ENCODE measurements around the gene SRSF8. TPM values are rescaled to one million over a fixed set of nuclear protein-coding genes. Genes with fewer than 3 reads are reported as not detected.
"Not testable (repeated sequence)": the region's sequence is repeated elsewhere in the genome, so short reads cannot be mapped to it uniquely, and the experiment has no call there.

SRSF8 gene
- total RNA-seq, 3 donors from 2014 or later = 51.7 to 63.4 (median 56.1) TPM

DNA sequence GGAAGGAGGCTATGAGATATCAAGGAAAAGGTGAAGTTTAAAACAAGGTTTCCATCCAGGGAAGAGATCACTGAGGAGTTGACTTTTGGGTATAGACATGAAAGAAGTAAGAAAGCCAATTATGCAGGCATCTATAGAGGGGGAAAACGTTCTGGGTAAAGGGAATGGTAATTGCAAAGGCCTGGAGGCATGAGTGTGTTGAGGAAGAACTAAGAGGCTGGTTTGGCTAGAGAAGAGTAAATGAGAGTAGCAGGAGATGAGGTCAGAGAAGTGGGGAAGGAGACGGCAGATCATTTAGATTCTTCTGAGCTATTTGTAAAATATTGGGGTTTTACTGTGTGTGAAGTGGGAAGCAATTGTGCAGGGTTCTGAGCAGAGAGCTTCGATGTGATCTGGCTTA is 30.5 kb downstream of the SRSF8 start:
- no peaks in the 10 kb centered on the region for H3K27me3 Mint-ChIP-seq (ENCODE audit: low read depth)
- ATAC-seq (no peak), DNase-seq (no peak)
- H3K36me3 Mint-ChIP-seq (ENCODE audit: insufficient read depth) = peaks cover 11% of the 10 kb centered on the region
- peaks cover 58% of the 10 kb centered on the region for H3K4me1 Mint-ChIP-seq (ENCODE audit: low read depth)
- no peak overlapping the region for H3K4me3 Mint-ChIP-seq
- H3K9me3 Mint-ChIP-seq = no peaks in the 10 kb centered on the region

DNA sequence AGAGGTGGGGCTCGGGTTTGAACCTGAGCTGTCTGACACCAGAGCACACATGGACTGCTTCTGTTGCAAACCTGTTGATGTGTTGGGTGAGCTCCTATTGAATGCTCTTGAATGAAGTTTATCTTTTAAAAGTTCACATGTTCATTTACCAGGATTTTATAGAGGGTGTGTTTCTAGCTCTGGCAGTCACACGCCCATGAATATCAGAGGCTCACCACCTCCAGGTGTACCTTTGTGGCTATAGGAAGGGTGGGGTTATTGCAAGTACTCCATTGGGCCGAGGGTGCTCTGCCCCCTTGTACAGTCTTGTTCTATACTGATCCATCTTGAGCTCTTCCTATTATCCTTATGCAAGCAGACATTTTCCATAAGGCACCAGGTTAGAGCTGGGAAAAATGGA is 32.1 kb downstream of the SRSF8 start:
- ATAC-seq = no peak
- H3K27me3 Mint-ChIP-seq (ENCODE audit: low read depth) = no peaks in the 10 kb centered on the region

DNA sequence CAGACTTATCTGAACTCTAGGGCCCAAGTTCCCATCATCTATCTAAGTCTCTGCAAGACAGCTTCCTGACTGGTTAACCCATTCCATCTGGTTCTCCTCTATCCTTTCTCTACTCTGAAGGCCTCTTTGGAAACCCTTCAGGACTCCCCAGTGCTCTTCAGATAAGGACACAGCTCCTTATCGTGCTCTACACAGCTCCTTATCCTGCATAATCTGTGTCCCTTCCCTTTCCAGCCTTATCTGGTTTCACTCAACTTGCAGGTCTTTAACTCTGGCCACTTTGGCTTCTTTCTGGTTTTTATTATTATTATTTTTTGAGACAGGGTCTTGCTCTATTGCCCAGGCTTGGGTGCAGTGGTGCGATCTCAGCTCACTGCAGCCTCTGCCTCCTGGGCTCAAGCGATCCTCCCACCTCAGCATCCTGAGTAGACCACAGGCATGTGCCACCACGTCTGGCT is 33.5 kb downstream of the SRSF8 start:
- H3K9me3 Mint-ChIP-seq = no peaks in the 10 kb centered on the region
- peaks cover 14% of the 10 kb centered on the region for H3K36me3 Mint-ChIP-seq (ENCODE audit: insufficient read depth)
- no peak overlapping the region for H3K4me3 Mint-ChIP-seq
- no peaks in the 10 kb centered on the region for H3K27me3 Mint-ChIP-seq (ENCODE audit: low read depth)
- H3K4me1 Mint-ChIP-seq (ENCODE audit: low read depth) = peaks cover 34% of the 10 kb centered on the region
- no peak for ATAC-seq
- no peak for DNase-seq

More for the DNA sequence above, 32.1 kb downstream of the SRSF8 start:
- no peak for DNase-seq
- Mint-ChIP-seq H3K9me3 (no peaks in the 10 kb centered on the region), H3K4me3 (no peak overlapping the region), H3K36me3 (ENCODE audit: insufficient read depth) (peaks cover 14% of the 10 kb centered on the region), H3K4me1 (ENCODE audit: low read depth) (peaks cover 45% of the 10 kb centered on the region)

DNA sequence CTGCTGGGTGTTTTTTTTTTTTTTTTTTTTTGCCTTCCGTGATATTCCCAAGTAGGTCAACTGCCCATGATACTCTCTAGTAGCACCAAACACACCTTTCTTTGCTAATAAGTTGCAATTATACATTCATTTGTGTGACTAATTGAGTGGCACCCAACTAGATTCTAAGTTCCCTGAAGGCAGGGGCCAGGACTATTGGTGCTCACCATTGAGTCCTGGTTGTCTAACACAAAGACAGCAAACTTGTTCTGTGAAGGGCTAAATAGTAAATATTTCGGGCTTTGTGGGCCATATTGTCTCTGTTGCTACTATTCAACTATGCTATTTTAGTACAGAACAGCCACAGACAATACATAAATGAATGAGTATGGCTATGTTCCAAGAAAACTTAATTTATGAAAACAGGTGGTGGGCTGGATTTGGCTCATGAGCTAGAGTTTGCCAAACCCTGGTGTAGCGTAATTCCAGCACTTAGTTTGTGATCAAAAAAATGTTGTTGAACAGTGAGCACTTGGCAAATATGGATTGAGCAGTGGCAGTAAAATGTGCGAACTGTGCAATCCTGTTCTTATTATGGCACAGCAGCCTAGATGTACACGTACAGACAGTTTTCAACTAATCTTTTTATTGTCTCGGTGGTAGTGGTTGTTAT is 34.3 kb downstream of the SRSF8 start:
- Mint-ChIP-seq H3K9me3 (no peaks in the 10 kb centered on the region), H3K4me3 (no peak overlapping the region), H3K27me3 (ENCODE audit: low read depth) (no peaks in the 10 kb centered on the region), H3K36me3 (ENCODE audit: insufficient read depth) (peaks cover 10% of the 10 kb centered on the region), H3K4me1 (ENCODE audit: low read depth) (peaks cover 27% of the 10 kb centered on the region)
- ATAC-seq (no peak), DNase-seq (no peak)

DNA sequence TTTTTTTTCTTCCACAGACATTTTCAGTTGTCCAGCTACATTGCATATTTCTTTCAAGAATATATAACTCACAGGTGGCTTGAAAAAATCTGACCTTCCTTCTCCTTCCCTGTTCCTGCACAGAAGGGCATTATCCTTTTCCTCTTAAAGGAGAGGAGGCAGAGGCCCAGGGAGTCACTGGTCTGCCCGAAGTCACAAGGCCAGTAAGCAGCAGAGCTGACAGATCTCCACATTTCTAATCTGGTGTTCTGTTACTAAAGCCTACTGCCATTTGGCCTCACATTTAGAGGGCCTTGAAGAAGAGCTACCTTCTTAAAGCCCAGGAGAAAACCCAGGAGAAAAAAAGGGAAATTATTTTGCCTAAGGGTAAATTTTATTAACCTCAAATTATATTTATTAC is 35.2 kb downstream of the SRSF8 start:
- H3K9me3 Mint-ChIP-seq = no peaks in the 10 kb centered on the region
- H3K27me3 Mint-ChIP-seq (ENCODE audit: low read depth) = no peaks in the 10 kb centered on the region
- H3K36me3 Mint-ChIP-seq (ENCODE audit: insufficient read depth) = peaks cover 10% of the 10 kb centered on the region
- H3K4me1 Mint-ChIP-seq (ENCODE audit: low read depth) = peaks cover 19% of the 10 kb centered on the region
- no peak overlapping the region for H3K4me3 Mint-ChIP-seq
- DNase-seq (no peak), ATAC-seq (no peak)

DNA sequence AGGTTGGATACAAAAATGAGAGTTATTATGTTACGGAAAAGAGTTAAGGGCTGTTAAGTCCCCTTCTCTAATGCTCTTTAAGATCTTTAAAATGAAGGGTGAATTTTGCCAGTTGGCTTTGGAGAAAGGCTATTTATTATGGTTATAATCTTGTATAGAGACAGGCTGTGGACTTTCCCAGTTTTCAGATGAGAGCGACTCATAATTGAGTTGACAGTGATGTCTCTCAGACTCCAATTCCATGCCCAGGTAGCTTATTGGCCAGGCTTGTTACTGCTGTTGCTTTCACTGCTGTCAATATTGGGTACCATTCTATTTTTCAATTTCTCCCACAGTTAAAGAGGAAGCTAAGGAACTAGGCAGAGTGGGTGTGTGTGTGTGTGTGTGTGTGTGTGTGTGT is 36.0 kb downstream of the SRSF8 start:
- Mint-ChIP-seq H3K36me3 (ENCODE audit: insufficient read depth) (peaks cover 10% of the 10 kb centered on the region), H3K27me3 (ENCODE audit: low read depth) (no peaks in the 10 kb centered on the region), H3K4me3 (no peak overlapping the region), H3K9me3 (no peaks in the 10 kb centered on the region), H3K4me1 (ENCODE audit: low read depth) (peaks cover 13% of the 10 kb centered on the region)
- ATAC-seq (no peak), DNase-seq (no peak)

DNA sequence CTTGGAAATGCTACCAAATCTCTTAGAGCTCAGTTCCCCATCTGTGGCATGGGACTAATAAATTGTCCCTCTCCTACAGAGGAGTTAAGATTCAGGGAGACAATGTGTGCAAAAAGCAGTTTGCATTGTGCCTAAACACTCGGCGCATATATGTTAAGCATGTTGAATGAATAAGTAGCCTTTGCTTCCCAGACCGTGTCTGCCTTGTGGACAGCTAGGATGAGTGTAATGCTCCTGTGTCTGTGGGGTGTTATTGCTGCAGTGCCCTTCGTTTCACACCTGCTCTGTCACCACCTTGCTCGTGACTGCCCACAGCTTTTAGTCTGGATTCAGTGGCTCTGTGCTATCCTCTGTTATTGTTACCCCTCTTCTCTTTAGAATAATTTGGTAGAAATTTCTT is 37.0 kb downstream of the SRSF8 start:
- no peaks in the 10 kb centered on the region for H3K9me3 Mint-ChIP-seq
- no peak for DNase-seq
- peaks cover 9% of the 10 kb centered on the region for H3K4me1 Mint-ChIP-seq (ENCODE audit: low read depth)
- peaks cover 14% of the 10 kb centered on the region for H3K36me3 Mint-ChIP-seq (ENCODE audit: insufficient read depth)
- H3K4me3 Mint-ChIP-seq = no peak overlapping the region
- no peak for ATAC-seq
- no peaks in the 10 kb centered on the region for H3K27me3 Mint-ChIP-seq (ENCODE audit: low read depth)

DNA sequence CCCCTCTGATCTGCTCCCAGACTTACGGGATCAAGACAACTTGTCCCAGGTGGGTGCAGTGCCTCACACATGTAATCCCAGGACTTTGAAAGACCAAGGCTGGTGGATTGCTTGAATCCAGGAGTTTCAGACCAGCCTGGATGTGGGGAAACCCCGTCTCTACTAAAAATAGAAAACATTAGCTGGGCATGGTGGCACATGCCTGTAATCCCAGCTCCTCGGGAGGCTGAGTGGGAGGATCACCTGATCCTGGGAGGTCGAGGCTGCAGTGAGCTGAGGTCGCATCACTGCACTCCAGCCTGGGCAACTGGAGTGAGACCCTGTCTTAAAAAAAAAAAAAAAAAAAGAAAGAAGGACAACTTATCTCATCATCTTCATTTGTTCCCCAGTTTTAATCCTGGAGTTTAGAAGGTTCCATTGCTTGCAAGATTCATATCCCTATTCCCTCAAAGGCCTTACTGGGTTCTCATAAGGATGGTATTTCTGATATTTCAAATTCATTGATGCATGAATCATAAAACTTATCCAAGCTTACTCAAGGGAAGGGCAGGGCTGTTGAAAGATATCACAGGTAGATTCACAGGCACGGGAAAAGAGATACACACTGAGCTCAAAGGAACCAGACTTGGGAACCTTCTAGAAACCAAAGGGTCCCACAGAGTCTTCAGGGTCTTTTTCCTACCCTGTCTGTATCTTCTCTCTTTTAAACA is 37.6 kb downstream of the SRSF8 start:
- H3K4me3 Mint-ChIP-seq = no peak overlapping the region
- H3K4me1 Mint-ChIP-seq (ENCODE audit: low read depth) = peaks cover 9% of the 10 kb centered on the region
- ATAC-seq = no peak
- no peak for DNase-seq
- no peaks in the 10 kb centered on the region for H3K27me3 Mint-ChIP-seq (ENCODE audit: low read depth)
- H3K9me3 Mint-ChIP-seq = no peaks in the 10 kb centered on the region
- H3K36me3 Mint-ChIP-seq (ENCODE audit: insufficient read depth) = peaks cover 17% of the 10 kb centered on the region

DNA sequence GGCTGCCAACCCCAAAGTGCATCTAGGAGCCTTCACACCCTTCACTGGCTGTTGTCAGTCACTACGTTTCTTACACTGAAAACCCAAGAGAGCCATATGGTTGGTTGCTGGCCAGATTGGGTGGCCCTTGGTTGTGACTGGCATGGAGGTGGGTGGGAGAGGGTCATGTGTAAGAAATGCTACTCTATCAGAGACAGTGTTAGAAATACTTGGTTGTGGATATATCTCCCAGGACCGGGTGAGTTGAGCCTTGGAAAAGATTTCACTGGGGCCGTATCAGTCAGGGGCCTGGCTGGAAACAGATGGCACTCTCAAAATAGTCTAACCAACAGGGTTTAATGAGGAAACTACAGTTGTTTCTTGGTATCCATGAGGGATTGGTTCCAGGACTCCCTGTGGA is 38.1 kb downstream of the SRSF8 start:
- Mint-ChIP-seq H3K27me3 (ENCODE audit: low read depth) (no peaks in the 10 kb centered on the region), H3K4me3 (no peak overlapping the region), H3K4me1 (ENCODE audit: low read depth) (peaks cover 12% of the 10 kb centered on the region), H3K36me3 (ENCODE audit: insufficient read depth) (peaks cover 22% of the 10 kb centered on the region), H3K9me3 (no peaks in the 10 kb centered on the region)
- no peak for DNase-seq
- ATAC-seq = no peak

DNA sequence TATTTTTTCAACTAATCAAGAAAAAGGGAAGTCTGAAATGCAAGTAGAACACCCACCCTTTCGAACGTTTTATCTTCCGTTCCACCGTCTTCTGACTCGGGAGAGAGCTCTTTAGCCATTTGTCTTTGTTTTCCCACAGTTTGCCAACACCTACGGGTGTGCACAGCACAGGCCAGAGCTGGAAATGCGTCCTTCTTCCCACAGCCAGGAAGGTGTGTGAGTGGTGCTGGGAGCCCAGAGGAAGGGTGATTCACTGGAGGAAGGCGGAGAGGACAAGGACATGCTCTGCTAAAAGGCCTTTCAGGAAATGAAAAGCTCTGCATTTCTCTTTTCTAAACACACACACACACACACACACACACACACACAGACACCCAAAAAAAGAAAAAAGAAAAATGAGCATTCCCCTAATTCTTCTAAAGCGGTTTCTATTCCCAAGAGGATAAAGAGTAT is 41.5 kb downstream of the SRSF8 start:
- DNase-seq (no peak), ATAC-seq (no peak)
- H3K27me3 Mint-ChIP-seq (ENCODE audit: low read depth) = no peaks in the 10 kb centered on the region
- peaks cover 27% of the 10 kb centered on the region for H3K36me3 Mint-ChIP-seq (ENCODE audit: insufficient read depth)
- H3K4me1 Mint-ChIP-seq (ENCODE audit: low read depth) = peaks cover 14% of the 10 kb centered on the region
- H3K4me3 Mint-ChIP-seq = no peak overlapping the region
- no peaks in the 10 kb centered on the region for H3K9me3 Mint-ChIP-seq

DNA sequence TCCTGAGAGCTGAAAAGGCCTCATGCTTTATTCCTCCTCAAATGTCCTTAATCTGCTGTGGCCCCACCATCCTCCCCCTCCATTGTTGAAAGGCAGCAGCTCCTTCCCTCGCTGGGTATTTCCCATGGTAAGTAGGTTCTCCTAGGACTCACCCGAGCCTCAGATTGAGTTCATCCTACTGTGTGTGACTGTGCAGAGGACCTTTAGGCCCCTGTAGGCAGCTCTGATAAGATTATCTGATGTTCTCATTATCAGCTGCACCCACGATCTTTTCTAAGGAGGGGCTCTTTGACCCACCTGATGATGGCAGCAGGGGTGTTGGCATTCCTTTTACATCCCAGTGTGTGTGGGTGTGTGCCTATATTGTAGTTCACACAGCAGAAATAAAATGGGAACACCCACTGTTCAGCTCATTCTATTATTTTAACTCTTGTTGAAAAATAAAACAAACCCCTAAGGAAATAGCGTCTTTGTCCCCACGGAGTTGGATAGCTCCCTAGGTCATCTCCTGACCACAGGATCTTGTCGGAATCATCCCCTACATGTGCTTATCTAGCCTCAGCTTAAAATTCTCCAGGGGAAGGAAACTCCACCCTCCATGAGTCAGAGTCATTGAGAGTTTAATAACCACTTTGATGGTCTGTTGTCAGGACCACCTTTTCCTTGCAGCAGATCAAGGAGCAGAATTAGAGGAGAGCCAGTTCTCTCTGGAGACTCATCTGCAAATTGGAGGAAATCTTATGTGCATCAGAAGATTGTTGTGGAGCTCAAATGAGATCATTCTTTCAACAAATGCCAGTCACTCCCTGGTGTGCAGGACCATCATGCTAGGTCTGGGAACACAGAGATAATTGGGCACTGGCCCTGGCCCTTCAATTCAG is 42.2 kb downstream of the SRSF8 start:
- ATAC-seq (no peak), DNase-seq (no peak)
- Mint-ChIP-seq H3K9me3 (no peaks in the 10 kb centered on the region), H3K4me3 (no peak overlapping the region), H3K36me3 (ENCODE audit: insufficient read depth) (peaks cover 31% of the 10 kb centered on the region), H3K4me1 (ENCODE audit: low read depth) (peaks cover 14% of the 10 kb centered on the region), H3K27me3 (ENCODE audit: low read depth) (no peaks in the 10 kb centered on the region)

DNA sequence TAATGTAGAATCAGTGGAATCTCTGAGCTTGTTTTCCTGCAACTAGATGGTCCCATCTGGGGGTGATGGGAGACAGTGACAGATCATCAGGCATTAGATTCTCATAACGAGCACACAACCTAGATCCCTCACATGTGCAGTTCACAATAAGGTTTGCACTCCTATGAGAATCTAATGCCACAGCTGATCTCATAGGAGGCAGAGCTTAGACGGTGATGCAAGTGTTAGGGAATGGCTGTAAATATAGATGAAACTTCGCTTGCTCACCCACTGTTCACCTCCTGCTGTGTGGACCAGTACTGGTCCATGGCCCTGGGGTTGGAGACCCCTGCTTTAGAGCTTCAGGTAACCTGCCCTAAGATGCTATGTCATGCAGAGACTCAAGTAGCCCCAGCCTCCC is 44.8 kb downstream of the SRSF8 start:
- not testable (repeated sequence) for H3K9me3 Mint-ChIP-seq; H3K4me3 Mint-ChIP-seq; H3K27me3 Mint-ChIP-seq (ENCODE audit: low read depth); ATAC-seq; DNase-seq
- Mint-ChIP-seq H3K36me3 (ENCODE audit: insufficient read depth) (peaks cover 31% of the 10 kb centered on the region), H3K4me1 (ENCODE audit: low read depth) (peaks cover 14% of the 10 kb centered on the region)

DNA sequence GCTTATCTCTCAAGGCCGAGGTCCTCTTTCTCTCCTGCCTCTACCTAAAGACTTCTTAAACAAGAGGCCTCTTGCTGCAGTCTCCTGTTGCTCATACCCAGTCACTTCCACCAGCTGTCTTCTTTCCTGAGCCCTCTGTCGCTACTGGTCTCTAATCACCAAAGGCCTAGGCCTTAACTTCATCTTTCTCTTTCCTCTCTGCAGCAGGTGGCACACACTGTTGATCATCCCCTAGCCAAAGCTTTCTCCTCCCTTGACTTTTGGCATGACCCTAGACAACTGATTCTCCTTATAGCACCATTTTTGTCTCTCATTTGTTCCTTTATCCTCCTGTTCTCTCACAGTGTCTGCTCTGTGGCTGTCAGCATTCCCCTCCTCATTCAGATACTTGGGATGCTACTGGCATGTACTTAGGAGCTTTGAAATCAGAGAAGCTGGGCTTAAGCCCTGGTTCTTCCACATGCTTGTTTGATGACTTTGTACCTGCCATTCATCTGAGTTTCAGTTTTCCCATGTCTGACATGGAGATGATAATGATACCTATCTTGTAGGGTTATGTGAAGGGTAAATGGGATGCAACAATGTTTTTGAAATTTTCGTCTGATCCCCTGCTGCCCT is 45.3 kb downstream of the SRSF8 start:
- H3K9me3 Mint-ChIP-seq = no peaks in the 10 kb centered on the region
- no peaks in the 10 kb centered on the region for H3K27me3 Mint-ChIP-seq (ENCODE audit: low read depth)
- no peak overlapping the region for H3K4me3 Mint-ChIP-seq
- peaks cover 31% of the 10 kb centered on the region for H3K36me3 Mint-ChIP-seq (ENCODE audit: insufficient read depth)
- ATAC-seq (no peak), DNase-seq (no peak)
- H3K4me1 Mint-ChIP-seq (ENCODE audit: low read depth) = peaks cover 14% of the 10 kb centered on the region

DNA sequence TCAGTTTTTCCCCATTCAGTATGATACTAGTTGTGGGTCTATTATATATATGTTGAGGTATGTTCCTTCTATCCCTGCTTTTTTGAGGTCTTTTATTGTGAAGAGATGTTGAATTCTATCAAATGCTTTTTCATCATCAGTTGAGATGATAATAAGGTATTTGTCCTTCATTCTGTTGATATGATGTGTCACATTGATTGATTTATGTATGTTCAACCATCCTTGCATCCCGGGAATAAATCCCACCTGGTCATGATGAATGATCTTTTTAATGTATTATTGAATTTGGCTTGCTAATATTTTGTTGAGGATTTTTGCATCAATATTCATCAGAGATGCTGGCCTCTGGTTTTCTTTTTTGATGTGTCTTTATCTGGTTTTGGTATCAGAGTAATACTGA is 48.9 kb downstream of the SRSF8 start:
- Mint-ChIP-seq H3K4me3 (no peak overlapping the region), H3K36me3 (ENCODE audit: insufficient read depth) (peaks cover 16% of the 10 kb centered on the region), H3K9me3 (peaks cover 8% of the 10 kb centered on the region), H3K27me3 (ENCODE audit: low read depth) (no peaks in the 10 kb centered on the region), H3K4me1 (ENCODE audit: low read depth) (peaks cover 8% of the 10 kb centered on the region)
- no peak for DNase-seq
- ATAC-seq = no peak
